NCI-H2227 treated with DMSO at 0.1 percent for 48 hours (cell line): Measurements from ENCODE around the gene CPSF4L.

Source experiments
- DNase-seq: peaks from one replicate; lab custom pipeline; 2025; lab: John Stamatoyannopoulos, UW

CPSF4L gene

DNA sequence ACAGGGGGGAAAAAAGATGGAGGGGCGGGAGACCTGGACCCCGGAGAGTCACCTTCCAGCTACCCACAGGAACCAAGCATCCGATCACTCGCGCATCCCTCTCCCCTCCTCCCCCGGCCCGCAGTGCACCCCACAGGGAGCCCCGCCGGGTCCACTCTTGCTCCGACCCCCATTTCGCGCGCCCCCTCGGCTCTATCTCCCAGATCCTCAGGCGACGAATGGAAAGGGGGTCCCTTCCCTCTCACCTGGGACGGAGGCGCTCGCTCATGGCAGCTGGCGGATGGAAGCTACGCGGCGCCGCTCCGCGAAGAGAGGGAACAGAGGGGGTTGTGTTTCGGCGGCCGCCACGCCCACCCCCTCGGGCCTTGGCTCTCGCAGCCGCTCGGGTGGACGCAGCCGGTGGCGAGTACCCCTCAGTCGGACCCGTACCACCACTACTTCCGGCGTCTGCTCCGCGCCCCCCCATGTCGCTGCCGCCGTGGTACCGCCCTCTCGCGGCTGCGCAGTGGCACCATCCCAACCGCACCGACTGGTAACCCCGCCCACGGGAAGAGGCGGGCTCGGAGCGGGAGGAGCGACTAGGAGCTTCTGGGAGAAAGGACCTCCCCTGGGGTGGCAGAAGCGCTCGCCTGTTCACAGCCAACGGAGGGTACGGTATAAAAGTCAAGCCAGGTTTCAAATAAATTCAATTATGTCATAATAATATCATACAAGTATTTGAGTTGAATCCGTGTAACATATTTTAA, 29.7 kb downstream of the CPSF4L start:
- peak; percentile 95 for DNase-seq

DNA sequence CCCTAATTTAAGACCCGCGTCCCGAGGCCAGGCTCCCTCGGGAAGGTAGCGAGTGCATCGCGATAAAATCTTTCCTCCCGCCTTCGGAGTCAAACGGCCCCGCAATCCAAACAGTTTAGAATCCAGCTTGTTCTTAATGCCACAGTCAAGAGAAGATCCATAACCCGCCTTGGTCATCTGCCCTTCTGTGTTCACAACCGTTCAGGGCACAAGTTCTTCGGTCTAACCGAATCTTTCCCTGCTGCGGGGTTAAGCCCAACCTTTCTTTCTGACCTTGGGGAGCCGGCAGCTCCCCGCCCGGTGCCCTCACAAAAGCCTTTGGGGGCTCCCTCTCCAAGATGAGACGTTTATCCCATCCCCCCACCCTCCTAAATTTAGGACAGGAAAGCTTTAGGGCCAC, 30.3 kb downstream of the CPSF4L start:
- DNase-seq = peak; percentile 27

DNA sequence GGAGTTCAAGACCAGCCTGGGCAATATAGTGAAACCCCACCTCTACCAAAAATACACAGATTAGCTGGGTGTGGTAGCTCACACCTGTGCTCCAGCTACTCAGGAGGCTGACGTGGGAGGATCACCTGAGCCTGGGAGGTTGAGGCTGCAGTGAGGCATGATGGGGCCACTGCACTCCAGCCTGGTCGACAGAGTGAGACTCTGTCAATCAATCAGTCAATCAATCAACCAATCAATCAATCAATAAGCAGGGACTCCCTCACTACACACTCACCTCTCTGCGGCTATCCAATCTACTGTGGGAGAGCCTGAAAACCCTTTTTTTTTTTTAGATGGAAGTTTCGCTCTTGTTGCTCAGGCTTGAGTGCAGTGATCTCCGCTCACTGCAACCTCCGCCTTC, 31.6 kb downstream of the CPSF4L start:
- DNase-seq = no peak

GRCh38 chr17:73228748-73229236, 32.9 kb downstream of the CPSF4L start:
- DNase-seq = no peak

DNA sequence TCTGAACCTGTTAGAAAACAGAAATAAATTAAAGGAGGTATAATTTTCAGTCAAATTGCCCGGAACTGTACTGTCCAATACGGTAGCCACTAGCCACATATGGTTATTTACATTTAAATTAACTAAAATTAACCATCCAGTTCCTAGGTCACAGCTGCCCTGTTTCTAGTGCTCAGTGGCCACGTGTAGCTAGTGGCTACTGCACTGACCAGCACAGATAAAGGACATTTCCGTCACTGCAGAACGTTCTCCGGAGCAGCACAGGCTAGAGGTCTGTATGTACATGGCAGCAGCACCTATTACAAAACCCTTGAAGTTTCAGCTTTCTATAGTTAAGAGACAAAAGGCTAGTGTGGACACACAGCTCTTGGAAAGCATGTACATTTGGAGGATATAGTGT, 33.7 kb downstream of the CPSF4L start:
- DNase-seq = no peak

DNA sequence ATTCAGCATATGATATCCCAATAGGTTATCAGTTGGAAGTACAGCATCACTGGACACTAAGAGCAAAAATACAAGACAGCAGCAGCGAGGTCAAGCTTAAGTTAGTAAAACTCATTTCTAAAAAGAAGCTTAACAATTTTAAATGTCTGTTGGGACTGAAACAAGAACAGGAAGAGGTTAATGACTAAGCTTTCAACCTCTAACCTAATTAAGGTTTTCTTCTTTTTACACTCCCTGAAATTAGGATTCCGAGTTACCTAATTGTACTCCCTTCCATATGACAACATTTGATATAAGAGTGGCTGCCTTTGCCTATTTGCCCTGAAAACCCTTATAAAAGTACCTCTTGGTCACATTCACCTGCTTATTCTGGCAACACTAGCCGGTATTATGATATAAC, 34.3 kb downstream of the CPSF4L start:
- DNase-seq = no peak

DNA sequence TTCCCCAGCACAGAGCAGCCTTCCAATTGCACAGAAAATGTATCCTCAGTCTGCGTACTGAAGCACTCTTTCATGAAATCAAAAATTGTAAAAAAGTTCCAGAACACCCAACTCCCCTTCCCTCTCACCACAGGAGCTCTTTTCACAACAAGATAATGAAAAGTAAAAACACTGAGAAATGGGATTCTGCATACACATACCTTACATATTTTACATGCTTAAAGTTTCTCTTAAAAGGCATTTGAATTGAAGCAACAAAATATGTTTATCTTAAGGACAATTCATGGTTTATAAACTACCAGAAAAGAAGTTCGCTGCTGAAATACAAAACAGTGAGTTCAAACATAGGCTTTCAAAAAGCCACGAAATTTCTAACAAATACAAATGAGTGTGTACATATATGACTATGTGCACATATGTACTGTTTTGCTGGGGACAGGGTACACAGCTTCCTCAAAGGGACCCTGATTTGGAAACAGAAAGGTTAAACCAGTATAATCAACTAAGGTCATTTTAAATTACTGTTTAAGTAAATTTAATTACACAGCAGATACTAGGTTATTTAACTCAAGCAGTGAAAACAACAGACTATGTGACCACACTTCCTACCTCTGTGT, 35.0 kb downstream of the CPSF4L start:
- DNase-seq = no peak

DNA sequence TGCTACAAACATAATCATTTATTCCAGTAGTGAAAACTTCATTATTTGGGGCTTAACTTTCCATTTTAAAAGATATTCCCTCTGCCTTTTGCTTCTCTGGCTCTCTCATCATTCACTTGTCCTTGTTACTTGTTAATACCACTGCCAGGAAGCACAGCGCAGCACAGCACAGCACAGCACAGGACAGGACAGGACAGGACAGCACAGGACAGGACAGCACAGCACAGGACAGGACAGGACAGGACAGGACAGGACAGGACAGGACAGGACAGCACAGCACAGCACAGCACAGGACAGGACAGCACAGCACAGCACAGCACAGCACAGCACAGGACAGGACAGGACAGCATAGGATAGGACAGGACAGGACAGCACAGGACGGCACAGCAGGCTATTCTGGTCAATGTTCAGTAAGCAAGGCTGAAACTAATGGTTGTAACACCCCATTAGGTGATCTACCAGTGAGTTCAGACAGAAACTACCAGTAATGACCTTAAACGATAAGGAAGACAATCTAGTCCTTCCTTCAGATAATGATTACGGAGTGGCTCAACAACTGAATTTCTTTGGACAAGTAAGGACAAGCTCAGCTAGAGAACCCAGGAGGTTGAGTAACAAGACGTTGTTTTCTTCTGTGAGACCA, 36.9 kb downstream of the CPSF4L start:
- no peak for DNase-seq

GRCh38 chr17:73224237-73224636, 37.4 kb downstream of the CPSF4L start:
- DNase-seq = no peak

DNA sequence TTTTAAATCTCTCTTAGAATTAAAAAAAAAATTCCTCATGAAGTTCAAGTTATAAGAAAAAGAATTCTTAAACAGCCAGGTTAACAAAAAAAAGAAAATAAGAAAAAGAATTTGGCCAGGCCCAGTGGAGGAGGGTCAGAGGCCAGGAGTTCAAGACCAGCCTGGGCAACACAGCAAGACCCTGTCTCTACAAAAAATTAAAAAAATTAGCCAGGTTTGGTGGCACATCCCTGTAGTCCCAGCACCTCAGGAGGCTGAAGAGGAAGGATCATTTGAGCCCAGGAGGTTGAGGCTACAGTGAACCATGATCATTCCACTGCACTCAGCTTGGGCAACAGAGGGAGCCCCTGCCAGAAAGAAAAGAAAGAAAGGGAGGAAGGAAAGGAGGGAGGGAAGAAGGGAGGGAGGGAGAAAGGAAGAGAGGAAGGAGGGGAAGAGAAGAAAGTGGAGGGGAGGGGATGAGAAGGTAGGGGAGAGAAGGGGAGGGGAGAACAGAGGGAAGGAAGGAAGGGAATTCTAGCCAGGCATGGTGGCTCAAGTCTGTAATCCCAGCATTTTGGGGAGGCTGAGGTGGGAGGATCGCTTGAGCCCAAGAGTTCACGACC, 38.0 kb downstream of the CPSF4L start:
- DNase-seq = no peak

DNA sequence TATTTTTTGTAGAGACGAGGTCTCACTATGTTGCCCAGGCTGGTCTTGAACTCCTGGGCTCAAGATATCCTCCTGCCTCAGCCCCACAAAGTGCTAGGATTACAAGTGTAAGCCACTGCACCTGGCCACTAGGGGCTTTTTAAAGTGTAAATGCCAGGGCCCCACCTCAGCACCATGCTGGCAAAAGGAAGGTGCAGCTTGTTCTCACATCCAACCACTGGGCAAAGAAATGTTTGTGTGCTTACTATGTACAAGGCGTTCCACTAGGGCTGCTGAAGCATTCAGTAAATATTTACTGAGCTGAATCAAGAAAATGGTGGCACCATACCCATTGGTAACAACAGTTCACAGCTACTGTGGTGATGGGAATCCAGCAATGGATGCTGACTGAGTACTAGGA, 46.2 kb downstream of the CPSF4L start:
- DNase-seq = no peak

DNA sequence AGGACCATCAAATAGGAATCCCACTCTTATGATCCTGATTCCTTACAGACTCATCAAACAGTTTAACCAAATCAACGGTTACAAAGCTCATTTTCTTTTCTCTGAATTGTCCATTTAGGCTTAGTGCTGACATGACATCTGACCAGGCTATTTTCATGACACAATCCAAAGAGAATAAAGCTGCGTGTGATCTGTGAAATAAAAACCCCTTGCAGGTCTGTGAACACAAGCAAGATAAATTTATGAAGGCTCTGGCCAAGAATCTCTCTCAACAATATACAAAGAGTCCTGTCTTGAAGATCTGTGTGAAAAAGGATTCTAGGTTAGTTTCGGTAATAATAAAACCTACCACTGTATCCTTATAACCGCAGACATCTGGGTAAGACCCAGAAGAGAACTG, 46.8 kb downstream of the CPSF4L start:
- DNase-seq = no peak

- no peak for DNase-seq
These were observed 47.7 kb downstream of the CPSF4L start for GRCh38 chr17:73214008-73214407.

DNA sequence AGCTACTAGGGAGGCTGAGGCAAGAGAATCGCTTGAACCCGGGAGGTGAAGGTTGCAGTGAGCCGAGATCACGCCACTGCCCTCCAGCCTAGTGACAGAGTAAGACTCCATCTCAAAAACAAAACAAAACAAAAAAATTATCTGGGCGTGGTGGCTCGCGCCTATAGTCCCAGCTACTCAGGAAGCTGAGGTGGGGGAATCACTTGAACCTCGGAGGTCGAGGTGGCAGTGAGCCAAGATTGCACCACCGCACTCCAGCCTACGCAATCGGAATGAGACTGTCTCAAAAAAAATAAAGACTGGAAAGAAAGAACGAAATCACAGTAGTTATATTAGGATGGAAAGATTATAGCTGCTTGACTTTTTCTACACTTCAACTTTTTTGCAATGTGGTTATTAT, 49.9 kb downstream of the CPSF4L start:
- peak; percentile 62 for DNase-seq

GRCh38 chr17:73210002-73210678, 51.5 kb downstream of the CPSF4L start:
- no peak for DNase-seq

- no peak for DNase-seq
These were observed 52.2 kb downstream of the CPSF4L start for GRCh38 chr17:73209436-73209835.

DNA sequence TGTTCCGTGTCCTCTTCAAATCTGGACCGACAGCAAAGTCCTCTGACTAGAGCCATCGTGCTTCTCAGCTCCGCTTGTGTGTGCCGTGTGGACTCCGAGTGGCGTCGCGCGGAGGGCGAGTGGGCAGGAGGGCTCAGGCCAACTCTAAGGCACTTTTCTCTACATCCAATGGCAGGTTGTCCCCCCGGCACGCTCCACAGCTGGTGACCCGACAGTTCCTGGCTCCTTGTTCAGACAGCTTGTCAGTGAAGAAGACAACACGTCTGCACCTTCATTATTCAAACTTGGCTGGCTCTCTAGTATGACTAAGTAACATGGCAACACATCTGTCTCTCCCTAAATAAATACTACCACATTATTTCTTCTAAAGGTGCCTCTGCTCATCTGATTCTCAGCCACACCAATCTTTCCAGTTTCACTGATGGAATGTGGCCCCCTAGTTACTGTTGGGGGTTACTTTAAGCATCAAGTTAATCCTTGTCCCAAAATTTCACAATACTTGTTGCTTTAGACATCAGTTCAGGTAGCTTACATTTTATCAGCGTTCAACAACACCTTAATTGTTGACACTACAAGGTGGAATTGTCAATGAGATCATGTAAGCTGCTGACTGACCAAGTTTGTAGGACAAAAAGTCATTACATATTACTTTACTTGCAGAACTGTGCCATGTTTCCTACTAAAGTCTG, 53.4 kb downstream of the CPSF4L start:
- DNase-seq = no peak

GRCh38 chr17:73205459-73205961, 56.2 kb downstream of the CPSF4L start:
- peak; percentile 20 for DNase-seq

DNA sequence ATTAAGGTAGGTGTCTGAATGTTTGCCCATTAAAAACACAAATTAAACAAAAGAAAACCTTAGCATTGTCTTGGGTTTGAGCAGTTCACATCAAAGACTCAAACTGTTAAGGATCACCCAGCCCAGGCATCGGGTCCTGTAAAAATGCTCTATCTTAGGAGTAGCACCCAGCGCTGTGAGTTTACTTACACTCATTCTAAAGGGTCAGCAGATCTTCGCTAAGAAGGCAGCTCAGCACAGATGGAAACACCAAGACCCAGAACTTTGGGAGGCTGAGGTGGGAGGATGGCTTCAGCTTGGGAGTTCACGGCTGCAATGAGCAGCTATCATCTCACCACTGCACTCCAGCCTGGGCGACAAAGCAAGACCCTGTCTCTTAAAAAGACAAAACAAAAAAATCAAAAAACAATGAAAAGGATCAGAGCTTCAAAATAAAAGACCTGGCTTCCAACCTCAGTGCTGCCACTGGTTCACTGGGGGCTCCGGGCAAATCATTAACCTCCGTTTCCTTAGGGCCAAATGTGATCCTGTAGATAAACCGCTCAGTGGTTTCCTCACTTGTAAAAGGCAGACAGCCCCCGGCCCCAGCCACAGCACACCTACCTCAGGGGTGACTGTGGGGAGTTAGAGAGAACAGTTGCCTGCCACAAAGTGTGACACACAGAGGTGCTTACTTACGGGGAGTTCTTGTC, 57.7 kb downstream of the CPSF4L start:
- no peak for DNase-seq

- peak; percentile 38 for DNase-seq
These were observed 58.4 kb downstream of the CPSF4L start for GRCh38 chr17:73203135-73203787.
